Colon (tissue), 2 donors: Measurements from ENCODE around the gene ANKH.

Experiments used
- FAIRE-seq: peaks from 2 replicates; lab custom pipeline; 2012; peaks lifted over from hg19 to GRCh38; lab: Jason Lieb, UNC
- donor health status: control.
- donor health status: control.

The ANKH gene

DNA sequence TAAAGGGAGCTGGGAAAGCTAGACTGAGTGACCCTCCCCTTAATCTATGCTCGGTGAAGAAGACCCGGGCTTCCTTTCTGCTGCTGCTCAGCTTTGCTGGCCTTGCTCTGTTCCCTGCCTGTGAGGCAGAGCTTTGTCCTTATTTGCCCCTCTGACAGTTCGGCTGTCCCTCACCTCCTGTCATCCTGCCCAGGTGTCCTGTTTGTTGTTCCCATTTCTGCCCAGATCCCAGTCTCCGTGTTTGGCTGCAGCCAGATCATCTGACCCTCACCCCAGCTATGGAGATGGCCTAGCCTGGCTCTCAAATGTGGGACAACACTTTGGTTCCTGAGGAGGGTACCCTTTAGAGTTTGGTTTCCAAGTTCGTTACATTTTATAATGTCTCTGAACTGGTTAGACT is 186.8 kb downstream of the ANKH start:
- no peak for FAIRE-seq

DNA sequence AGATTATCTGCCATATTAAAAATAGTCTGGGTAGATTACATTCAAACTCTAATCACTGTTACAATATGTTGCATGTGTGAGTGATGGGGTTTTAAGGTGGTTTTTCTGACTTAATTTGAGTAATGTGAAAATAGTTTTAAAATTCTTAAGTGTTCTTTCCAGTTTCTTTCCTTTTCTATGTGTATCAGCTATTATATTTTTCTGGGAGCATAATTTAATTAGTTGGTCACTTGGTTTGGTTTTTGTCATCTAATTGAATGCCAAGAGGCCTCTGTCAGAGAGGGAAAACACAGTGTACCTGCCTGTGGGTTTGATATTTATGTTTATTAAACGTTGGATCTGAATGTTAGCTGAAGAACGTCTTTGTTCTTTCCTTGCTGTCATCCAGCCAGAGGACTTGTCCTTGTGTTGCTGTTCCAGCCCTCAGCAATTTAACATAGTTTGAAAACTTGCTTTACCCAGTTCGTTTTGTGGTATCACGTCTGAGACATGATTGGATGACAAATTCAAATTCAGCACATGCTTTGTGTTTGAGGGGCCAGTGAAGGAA is 187.6 kb downstream of the ANKH start:
- no peak for FAIRE-seq

DNA sequence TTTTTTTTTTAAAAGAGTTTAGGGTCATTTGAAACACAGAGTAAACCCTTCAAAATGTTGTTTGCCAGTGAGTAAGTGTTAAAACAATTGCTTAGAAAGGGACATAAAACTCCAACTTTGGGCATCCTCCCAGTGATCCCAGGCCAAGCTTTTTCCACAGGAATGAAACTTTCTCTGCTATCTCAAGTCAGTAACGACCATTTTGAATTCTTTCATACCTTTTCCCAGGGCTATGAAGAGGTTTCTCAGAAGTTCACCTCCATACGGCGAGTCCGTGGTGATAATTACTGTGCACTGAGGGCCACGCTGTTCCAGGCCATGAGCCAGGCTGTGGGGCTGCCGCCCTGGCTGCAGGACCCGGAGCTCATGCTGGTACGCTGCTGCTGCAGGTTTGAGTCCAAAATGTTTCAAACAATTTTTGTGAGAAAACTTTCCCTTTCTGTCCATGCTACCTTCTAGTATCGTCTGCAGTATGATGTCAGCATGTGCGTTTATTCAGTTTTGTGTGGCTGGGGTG is 190.3 kb downstream of the ANKH start:
- FAIRE-seq = no peak

DNA sequence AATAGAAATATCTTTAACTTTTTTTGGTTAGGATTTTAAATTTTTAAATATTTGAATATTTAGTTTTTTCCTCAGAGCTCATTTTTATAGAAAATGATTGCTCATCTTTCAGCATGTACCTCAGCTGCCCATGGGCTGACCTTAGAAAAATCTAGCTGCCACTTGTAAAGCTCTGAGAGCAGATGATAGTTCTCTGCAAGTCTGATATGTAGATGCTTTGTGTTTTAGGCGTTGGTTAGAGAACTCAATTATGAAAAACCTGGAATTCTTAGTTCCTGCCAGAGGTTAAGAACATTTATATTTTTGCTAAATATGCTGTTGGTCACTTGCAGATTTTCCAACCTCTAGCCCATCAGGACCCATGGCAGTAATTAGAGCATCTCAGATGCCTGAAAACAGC is 192.0 kb downstream of the ANKH start:
- no peak for FAIRE-seq

DNA sequence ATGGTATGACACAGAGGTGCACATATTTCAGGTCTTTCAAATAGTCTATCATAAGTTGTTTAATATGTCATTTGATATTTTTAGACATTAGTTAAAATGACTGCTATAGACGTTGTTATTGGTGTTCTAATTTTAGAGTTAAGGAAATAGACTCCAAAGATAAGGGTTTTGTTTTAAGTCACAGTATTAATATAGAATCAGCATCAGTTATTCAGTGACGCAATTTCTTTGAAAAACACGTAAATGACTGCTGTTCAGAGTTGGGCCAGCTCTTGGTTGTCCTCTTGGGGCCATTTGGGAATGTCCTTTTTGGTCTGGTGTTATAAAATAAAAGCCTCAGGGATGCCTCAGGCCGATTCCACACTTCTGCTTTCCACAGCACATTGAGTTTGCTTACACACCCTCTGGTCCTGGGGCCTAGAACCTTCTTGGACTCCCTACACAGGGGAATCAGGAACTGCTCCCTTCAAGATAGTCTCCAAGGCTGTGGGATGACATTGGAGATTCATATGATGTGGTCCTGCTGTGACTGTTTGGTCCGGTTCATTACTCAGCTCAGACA is 192.7 kb downstream of the ANKH start:
- FAIRE-seq = no peak

DNA sequence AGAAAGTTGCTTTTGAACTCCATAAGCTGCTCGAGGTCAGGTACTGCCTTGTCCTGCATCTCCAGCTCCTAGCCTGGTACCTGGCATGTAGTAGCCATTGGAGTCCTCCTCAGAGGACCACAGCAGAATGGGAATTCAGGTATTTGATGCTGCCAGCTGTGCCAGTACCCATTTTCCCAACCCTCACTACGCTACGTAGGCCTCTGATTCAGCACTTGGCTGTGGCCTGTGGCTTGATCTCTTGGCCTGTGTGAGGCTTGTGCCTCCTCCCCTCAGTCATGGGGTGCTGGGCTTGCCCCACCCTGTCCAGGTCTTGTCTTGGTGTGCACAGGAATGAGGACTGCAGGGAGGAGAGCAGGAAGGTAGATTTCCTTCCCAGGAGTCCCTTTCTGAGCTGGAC is 195.3 kb downstream of the ANKH start:
- no peak for FAIRE-seq

DNA sequence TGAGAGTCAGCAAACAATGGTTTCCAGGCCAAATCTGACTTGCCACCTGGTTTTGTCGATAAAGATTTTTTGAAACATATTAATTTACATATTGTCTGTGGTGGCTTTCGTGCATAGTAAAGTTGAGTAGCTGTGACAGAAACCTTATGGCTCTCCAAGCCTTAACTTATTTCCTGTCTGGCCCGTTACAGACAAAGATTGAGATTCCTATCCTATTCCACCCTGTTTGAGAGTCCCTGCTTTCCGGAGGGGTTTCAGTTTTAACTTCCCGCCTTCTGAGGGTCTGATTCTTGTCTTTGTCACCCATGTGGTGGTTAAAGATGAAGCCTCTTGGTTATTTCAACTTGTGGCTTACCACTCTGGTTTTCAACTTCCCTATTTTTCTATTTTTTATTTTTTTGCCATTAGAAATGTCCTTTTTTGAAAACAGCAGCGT is 195.7 kb downstream of the ANKH start:
- FAIRE-seq = no peak

DNA sequence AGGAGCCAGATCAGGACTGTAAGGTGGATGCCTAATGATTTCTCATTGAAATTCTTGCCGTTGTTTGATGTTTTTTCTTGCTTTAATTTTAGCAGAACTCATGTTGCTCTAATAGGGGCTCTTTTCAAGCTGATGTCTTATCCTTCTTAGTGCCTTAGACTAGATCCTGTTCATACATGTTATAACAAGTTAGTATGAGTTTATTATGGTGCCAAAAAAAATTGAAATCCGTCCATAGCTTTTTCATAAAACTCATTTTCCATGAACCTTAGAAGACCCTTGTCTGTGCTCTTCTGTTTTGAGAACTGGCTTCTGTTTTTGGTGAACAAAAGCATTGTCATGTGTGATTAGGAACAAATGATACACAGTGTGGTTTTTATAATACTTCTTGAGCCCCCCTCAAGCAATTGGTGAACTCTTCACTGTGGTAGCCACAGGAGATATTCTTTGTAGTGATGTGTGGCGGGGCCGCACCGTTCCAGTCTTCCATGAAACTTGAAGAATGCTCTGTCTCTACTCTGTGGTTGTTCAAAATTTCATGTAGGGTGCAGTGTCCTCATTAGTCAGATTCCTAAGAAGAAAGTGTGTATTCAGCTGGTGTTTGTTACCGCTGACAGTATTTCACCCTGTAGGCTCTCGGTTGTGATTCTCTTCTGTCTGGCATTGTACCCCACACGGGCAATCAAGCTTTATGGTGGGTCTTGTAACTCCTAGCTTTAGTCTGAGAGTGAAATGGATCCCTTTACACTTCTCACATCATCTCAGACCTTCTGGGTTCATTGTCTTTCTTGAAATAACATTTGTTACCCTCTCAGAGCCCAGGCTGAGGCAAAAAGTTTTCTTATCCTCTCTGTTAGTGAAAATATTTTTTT is 196.4 kb downstream of the ANKH start:
- no peak for FAIRE-seq

DNA sequence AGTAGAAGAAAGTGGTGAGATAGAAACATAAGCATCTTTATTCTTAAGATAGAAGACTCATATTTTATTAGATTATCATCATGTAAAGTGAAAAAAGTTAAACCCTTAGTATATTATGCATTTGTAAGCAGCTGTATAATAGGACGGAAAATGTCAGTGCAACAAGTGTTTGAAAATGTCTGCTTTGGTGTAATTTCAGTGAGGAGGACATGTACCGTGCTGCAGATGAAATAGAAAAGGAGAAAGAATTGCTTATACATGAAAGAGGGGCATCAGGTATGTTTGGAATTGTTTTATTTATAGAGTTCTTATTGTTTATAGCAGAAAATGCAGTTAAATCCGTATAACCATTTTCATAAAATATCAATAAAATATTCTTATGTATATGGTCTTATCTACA is 198.1 kb downstream of the ANKH start:
- no peak for FAIRE-seq

DNA sequence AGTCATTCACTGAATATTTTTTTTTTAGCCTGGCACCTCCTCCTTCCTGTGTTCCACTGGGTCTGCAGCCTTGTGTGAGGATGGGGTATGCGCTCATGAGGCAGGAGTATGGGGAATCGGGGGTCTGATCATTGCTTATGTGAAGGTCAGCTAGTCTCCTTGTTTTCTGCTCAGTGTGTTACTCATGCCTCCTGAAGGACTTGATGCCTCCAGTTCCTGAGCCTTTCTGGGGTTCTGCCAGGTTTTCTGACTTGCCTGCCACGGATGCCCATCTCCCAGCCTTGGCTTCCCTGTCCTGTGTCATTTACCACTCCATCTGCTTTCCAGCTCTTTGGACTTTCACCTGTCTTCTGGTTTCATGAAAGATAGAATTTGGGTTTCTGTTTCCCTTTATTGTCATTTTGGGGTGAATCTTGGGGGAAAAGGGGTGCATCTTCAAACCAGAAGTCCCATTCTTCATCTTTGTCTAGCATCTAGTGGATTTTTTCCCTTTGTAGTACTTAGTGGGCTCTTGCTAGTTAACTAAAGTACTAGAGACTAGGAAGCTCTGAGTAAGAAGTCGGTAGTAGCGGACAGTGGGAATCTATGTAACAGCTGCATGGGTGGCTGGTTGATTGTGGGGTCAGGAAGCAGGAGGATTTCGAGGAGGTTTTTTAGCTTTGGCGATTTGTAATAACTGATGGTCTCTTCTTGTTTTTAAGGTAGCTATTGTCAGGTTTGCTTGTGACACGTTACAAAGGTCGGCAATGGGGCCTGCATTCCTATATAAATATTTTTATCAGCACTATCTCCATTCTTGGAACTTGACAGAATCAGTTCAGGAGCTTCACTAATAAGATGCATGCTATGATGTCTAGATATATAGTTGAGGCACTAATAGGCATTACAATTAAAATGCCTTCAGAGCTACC is 198.8 kb downstream of the ANKH start:
- FAIRE-seq = no peak

DNA sequence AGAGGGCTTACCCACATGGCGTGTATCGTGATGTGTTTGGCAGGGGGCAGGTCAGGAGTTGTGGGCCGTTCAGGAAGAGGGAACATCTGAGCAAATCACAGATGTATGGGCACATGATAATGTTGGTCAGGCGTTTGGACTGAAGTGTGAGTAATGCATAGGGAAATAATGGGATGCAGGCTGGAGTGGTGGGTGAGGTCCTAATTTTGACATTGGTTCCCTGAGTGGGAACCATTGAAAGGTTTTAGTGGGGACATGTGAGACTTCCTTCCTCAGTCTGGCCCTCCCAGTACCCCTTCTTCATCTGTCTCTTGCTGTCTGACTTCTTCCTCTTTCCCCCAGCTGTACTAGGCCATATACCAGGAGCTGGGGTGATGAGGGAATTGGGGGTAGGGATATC is 199.5 kb downstream of the ANKH start:
- no peak for FAIRE-seq

DNA sequence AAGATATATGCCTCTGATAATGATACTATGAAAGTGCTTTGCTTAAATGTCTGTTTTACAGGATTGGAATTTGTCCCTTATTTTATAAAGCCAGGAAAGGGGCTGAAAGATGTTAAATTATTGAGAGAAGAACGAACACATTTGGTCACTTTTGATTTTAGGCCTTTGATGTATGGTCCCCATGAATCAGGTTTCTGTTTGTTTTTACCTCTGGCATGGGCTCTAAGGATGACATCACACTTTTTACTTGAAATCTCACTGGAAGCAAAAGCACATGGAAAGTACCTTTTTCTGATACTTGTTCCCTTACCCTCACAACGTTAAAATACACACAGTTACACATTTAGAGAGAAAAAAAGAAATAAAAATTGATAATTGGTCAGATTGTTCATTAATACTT is 200.2 kb downstream of the ANKH start:
- FAIRE-seq = no peak

DNA sequence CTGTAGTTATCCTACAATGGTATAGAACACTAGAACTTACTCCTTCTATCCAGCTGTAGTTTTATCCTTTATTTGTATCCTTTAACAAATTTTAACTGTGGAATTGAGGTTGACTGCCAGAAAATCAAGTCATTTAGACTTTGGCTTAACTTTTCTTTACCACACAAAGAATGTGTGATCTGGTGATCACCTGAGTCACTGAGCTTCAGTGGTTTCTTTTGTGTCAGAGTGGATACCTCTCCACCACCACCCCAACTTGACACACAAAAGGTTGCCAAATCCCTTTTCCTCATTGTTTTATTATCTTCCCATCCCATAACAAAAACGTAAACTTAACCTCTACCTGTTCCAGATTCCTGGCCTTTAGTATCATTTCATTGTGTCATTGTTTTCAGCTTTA is 201.6 kb downstream of the ANKH start:
- no peak for FAIRE-seq

DNA sequence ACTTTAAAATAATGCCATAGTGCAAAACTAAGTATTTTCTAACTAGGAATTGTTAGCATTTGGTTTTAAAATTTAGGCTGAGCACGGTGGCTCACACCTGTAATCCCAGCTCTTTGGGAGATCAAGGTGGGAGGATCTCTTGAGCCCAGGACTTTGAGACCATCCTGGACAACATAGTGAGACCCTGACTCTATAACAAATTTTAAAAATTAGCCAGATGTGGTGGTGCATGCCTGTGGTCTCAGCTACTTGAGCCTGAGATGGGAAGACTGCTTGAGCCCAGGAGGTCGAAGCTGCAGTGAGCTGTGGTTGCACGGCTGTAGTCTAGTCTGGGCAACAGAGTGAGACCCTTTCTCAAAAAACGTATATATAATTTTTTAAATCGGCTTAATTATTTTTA is 202.2 kb downstream of the ANKH start:
- no peak for FAIRE-seq

DNA sequence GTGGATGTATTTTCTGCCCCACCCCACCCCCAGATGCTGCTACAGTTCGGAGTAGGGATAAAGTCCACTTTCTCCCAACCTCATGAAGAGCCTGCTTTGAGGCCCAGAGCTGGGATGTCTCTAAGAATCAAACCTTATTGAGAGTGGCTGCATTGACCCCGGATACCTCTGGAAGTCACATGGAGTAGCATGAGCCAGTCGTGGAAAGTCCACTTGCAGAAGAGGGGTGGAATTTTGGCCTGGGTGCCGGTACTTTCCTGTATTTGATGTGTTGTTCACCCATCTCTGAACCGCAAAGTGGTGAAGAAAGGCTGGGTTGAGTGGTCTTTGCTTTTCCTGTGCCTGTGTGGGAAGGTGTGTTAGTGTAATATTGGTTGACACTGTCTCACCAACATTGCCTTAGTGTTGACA is 203.4 kb downstream of the ANKH start:
- no peak for FAIRE-seq

DNA sequence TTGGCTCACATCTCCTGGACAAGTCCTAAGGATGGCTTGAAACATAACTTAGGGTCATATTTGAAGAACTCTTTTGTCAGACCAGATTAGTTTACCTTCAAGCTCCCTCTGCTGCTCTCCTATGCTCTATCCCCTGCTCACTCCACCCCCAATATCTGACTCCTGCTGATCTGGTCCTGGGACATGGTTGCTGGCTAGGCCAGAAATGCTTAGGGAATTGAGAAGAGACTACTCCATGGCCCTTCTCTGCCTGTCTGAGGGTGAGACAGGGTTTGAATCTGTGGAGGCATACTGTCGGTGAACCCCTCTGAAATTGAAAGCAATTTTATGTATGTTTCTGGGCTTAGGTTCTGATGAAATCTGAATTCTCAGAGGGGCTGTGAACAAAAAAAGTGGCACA is 203.8 kb downstream of the ANKH start:
- no peak for FAIRE-seq

DNA sequence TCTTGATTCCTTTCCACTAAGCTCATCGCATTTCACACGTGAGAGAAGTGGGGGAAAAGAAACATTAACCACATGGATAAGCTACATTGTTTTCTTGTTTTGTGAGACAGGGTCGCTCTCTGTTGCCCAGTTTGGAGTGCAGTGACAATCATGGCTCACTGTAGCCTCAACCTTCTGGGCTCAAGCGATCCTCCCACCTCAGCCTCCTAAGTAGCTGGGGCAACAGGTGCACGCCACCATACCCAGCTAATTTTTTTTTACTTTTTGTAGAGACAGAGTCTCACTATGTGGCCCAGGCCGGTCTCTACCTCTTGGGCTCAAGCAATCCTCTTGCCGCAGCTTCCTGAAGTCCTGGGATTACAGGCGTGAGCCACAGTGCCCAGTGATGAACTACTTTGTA is 204.3 kb downstream of the ANKH start:
- no peak for FAIRE-seq

DNA sequence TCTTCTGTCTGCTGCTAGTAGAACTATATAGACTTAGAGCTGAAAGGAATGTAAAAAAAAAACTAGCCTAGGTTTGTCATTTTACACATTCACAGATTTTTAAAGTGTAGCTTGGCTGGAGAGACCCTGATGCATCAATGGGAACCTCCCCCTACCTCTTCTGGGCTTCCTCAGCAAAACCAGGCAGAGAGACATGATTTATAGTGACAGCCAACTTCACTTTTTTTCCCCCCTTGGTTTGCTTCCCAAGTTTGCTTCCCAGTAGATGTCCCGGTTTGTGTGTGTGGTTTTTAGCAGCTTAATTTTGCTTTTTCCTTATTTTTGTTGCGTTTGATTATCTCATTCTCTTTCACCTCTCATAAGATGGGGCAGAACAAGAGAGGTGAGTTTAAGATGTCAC is 205.2 kb downstream of the ANKH start:
- FAIRE-seq = no peak

DNA sequence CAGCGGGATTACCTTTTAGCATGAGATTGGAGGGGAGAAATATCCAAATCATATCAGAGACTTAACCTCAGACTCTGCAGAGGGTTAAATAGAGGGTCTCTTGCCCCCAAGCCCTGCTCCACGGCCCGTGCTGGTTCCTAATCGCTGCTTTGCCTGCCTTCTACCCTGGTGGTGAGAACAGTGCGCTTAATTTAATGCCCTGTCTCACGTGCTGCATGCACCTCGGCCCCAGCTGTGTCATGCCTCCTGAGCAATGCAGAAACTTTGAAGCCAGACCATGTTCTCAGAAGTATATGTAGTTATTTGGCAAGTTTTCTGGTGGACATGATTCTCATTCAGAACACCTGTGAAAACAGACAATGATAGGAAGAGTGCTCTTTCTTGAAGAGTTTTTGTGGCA is 205.6 kb downstream of the ANKH start:
- no peak for FAIRE-seq

DNA sequence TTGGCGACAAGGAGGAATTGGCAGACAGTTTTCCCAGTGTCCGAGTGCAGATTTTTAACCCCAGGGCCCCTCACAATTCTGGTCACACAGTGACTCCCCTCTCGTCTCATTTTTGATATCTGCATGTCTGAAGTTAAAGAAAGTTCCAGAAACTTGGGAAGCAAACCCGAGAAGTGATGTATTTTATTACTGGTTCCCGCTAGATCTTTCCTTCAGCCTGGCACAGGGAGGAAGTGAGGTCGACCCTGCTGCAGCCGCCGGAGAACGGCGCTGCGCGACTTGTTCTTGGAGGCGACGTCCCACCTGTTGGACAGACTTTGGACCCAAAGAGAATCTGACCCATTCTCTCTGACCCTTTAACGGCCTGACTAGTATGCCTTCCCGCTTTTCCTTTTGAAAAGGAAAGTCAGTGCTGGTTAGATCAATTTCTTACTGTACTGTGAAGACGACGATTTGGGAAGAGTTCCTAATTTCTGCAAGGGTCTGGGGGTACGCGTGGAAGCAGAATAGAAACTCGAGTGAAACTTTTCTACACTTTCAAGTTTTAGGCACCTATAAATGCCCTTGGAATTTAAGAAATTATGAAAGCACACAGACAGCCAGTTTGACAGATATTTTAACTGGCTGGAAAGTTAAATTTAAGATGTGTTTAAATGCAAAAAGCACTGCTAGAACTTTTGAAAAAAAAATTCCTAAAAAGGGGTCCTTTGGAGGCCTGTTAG is 206.3 kb downstream of the ANKH start:
- FAIRE-seq = no peak

DNA sequence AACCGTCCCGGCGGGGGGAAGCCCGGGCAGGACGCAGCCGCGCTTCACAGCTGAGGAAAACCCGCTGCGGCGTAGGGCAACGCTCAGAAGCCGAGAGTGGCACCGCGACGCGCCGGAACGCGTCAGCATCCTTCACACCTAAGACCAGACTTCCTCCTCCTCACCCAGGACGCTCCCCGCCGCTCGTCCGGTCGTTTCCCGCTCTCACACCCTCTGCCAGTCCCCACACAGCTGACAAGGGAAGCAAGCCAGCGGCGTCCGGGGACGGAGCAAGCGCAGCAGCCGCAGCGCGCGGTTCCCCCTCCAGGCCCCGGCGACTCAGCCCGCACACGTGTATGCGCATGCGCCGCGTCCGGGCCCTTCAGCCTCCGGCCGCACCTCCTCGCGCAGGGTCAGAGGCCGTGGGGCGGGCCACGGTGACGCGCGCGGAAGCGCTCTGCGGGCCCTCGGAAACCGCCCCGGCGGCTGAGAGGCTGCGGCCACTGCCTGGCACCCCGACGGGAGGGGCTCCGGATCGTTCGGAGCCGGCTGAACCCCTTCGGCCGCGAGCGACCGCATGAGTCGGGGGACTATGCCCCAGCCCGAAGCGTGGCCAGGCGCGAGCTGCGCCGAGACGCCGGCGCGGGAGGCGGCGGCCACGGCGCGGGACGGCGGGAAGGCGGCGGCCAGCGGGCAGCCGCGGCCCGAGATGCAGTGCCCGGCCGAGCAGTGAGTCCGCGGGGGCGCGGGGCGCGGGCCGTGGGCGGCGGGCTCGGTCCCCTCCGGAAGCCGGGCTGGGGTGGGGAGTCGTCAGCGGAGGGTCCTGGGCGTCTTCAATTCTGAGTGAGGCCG is 207.1 kb downstream of the ANKH start, which contains the start of gene OTULIN:
TSS of gene OTULIN (plus strand) at position 449 of the 831 bp plus-strand sequence. CDS start at position 557, 108 bp downstream.
- no peak for FAIRE-seq
